ENCODE data around the gene TBX6. TPM values are rescaled to one million over a fixed set of nuclear protein-coding genes. Genes with fewer than 3 reads are reported as not detected.

The TBX6 gene
- total RNA-seq, 1 experiment from 2014 or later, result 1.4 TPM

GRCh38 chr16:30068750-30069610 is 22.7 kb downstream of the TBX6 start:
- H3K4me2 ChIP-seq (ENCODE audit: low read length), result peak overlapping the region; percentile 1; the same call in 1 of the 2 replicates
- no peaks in the 10 kb centered on the region for H3K9me2 ChIP-seq (ENCODE audit: insufficient read depth)
- no peak overlapping the region for H3K9ac ChIP-seq (ENCODE audit: low read length)
- TF ChIP-seq EZH2 (IDR thresholded peaks at IDR 0.05), result no peak
- peak; percentile 46 for TF ChIP-seq POLR2AphosphoS5 (IDR thresholded peaks at IDR 0.05; ENCODE audit: low read depth, low read length)
- peak in 2 of 3 experiments; percentile 69 to 71; a peak in 4 of 6 replicates for TF ChIP-seq CTCF (IDR thresholded peaks at IDR 0.05 in 2 of 3, conservative IDR thresholded peaks at IDR 0.05 in 1 of 3; ENCODE audit: borderline replicate concordance in 1 of 3, insufficient read depth in 1 of 3, low read depth in 2 of 3, low read length in 2 of 3)
- TF ChIP-seq JUND (IDR thresholded peaks at IDR 0.05), result no peak
- peaks cover 12% of the 10 kb centered on the region; the same call in 1 of the 2 replicates for H4K20me1 ChIP-seq (ENCODE audit: insufficient read depth)
- H3K4me3 ChIP-seq (replicated peaks in 1 of 2; ENCODE audit: low read depth in 1 of 2, low read length in 2 of 2), result no peak overlapping the region
- no peaks in the 10 kb centered on the region for H3K9me3 ChIP-seq (ENCODE audit: control insufficient read depth in 1 of 2, insufficient read depth in 1 of 2, low read depth in 1 of 2, low read length in 2 of 2)
- peaks cover 9 to 32% of the 10 kb centered on the region in 2 experiments for H3K4me1 ChIP-seq (ENCODE audit: control insufficient read depth in 1 of 2, insufficient read depth in 2 of 2, low read length in 2 of 2)
- no peak overlapping the region; the same call in 1 of the 2 replicates for H3K27ac ChIP-seq (ENCODE audit: low read depth, low read length)
- no TSS peak for BruUV-seq (replicated peaks)
- ChIA-PET RAD21 (ENCODE audit: low non-redundant PET in 1 of 2, low total read pairs in 2 of 2, uncharacterized antibody in 2 of 2, unreplicated experiment in 2 of 2) (no interaction called here), CTCF (interaction anchor here (0.6 to 4.4 kb wide), 3 partner anchors 23 to 680 kb away, joined by 3 to 28 read pairs (median 3); partner anchors contain the start of gene TBX6), POLR2A (no interaction called here)
- H3K36me3 ChIP-seq (ENCODE audit: control insufficient read depth in 1 of 2, insufficient read depth in 2 of 2, low read length in 2 of 2), result peaks cover 28 to 60% of the 10 kb centered on the region in 2 experiments
- ATAC-seq (no peak), DNase-seq (ENCODE audit: low read depth, low spot score) (no peak)
- H3K79me2 ChIP-seq (ENCODE audit: insufficient read depth, low read length), result peaks cover 61% of the 10 kb centered on the region
- no peaks in the 10 kb centered on the region for H3K27me3 ChIP-seq (ENCODE audit: insufficient read depth, low read length)
- H2AFZ ChIP-seq (ENCODE audit: low read depth, low read length, poor library complexity, severe bottlenecking), result no peak overlapping the region
- intact Hi-C loops (cut with micrococcal nuclease), result no loop called here

- CTCF ChIA-PET, result interaction anchor here (1.1 to 4.4 kb wide), 2 partner anchors 24 to 44 kb away, joined by 3 to 28 read pairs; partner anchors contain the start of gene TBX6
- H3K9me3 ChIP-seq (ENCODE audit: control insufficient read depth in 1 of 2, insufficient read depth in 1 of 2, low read depth in 1 of 2, low read length in 2 of 2), result no peaks in the 10 kb centered on the region
- DNase-seq (ENCODE audit: low read depth, low spot score) (no peak), ATAC-seq (no peak)
- peak overlapping the region; percentile 32; the same call in 1 of the 2 replicates for H3K27ac ChIP-seq (ENCODE audit: low read depth, low read length)
- no peaks in the 10 kb centered on the region for H3K27me3 ChIP-seq (ENCODE audit: insufficient read depth, low read length)
- H3K36me3 ChIP-seq (ENCODE audit: control insufficient read depth in 1 of 2, insufficient read depth in 2 of 2, low read length in 2 of 2), result peaks cover 28 to 60% of the 10 kb centered on the region in 2 experiments
- peaks cover 14 to 38% of the 10 kb centered on the region in 2 experiments for H3K4me1 ChIP-seq (ENCODE audit: control insufficient read depth in 1 of 2, insufficient read depth in 2 of 2, low read length in 2 of 2)
- H2AFZ ChIP-seq (ENCODE audit: low read depth, low read length, poor library complexity, severe bottlenecking), result no peak overlapping the region
- peak overlapping the region; percentile 1; the same call in 1 of the 2 replicates for H3K4me2 ChIP-seq (ENCODE audit: low read length)
- H3K79me2 ChIP-seq (ENCODE audit: insufficient read depth, low read length), result peaks cover 61% of the 10 kb centered on the region
- BruUV-seq (replicated peaks), result no TSS peak
- RAD21 ChIA-PET (ENCODE audit: low non-redundant PET in 1 of 2, low total read pairs in 2 of 2, uncharacterized antibody in 2 of 2, unreplicated experiment in 2 of 2), result no interaction called here
- TF ChIP-seq TCF7L2 (IDR thresholded peaks at IDR 0.05; ENCODE audit: borderline replicate concordance, extremely low read depth, insufficient read depth, insufficient read length), result no peak
- TF ChIP-seq POLR2AphosphoS5 (IDR thresholded peaks at IDR 0.05; ENCODE audit: low read depth, low read length), result 0 out of 2 replicates have a peak, but pooled peaks have one; percentile 9
- H3K4me3 ChIP-seq (replicated peaks in 1 of 2; ENCODE audit: low read depth in 1 of 2, low read length in 2 of 2), result no peak overlapping the region
- intact Hi-C loops (cut with micrococcal nuclease), result no loop called here
- H4K20me1 ChIP-seq (ENCODE audit: insufficient read depth), result peaks cover 12% of the 10 kb centered on the region; the same call in 1 of the 2 replicates
- no peak overlapping the region for H3K9ac ChIP-seq (ENCODE audit: low read length)
- H3K9me2 ChIP-seq (ENCODE audit: insufficient read depth), result no peaks in the 10 kb centered on the region
- POLR2A ChIA-PET, result no interaction called here
Measured at GRCh38 chr16:30068333-30068732, 23.4 kb downstream of the TBX6 start.

All from HCT116 (cell line).